HG03457 (cell line): Measurements from ENCODE around the gene IGF1R.
"Not testable (repeated sequence)": the region's sequence is repeated elsewhere in the genome, so short reads cannot be mapped to it uniquely, and the experiment has no call there.

Experiments used
- ATAC-seq: cut with Tn5 transposase; IDR thresholded peaks from one replicate; pipeline ENCODE4 v1.9.1; 2021; ENCODE audit warnings: moderate number of reproducible peaks; ENCODE audit not compliant: unreplicated experiment

IGF1R gene

DNA sequence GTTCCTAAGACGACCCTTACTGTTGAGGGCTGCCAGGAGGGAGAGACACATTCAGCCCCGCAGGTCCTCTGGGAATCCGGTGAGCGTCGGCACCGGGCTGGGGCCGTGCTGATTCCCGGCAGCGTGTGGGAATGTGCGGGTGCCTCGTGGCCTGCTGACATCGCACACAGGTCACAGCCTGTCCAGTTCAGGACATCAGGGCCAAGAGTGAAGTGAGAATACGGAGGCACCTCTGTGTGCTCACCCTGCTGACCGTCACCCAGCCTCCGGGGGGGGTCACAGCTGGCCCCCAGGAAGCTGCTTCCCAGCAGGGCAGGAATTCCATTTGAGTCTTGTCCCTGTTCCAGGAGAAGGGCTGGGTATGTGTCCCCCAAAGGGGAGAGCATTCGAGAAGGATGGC lies 305.6 kb downstream of the IGF1R start:
- ATAC-seq, result no peak

DNA sequence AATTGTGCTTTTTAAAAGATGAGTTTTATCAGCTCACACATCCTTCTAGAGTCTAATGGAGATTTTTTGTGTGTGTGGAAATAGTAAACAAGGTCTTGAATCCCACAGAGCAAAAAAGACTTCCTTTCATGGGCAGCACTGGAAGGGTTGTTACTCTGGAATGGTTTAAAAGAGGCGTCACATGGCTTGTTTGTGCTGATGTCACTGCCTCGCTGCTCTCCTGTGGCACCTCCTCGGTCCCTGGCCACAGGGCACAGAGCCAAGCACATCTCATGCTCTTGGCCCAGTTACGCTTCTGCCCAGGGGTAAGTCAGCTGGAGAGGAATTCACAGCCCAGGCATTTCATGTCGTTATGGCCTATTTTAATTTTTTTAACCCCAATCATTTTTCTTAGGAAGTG lies 306.1 kb downstream of the IGF1R start:
- no peak for ATAC-seq

DNA sequence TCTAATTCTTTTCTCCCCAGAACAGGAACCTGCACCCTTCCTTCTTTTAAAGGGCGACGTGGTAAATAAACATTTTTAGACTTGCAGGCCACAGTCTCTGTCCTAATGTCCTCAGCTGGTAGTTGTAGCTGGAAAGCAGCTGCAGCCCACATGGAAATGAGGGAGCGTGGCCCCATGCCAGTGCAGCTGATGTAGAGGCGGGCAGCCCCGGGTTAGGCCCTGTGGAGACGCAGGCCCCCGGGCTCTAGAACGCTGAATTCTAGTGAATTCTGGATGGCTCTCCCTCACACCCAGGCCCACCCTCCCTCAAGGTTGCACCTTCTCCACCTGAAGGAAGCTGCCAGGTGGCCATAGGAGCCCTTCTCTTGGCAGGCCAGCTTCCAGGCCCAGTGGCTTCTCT lies 307.0 kb downstream of the IGF1R start:
- ATAC-seq, result no peak

DNA sequence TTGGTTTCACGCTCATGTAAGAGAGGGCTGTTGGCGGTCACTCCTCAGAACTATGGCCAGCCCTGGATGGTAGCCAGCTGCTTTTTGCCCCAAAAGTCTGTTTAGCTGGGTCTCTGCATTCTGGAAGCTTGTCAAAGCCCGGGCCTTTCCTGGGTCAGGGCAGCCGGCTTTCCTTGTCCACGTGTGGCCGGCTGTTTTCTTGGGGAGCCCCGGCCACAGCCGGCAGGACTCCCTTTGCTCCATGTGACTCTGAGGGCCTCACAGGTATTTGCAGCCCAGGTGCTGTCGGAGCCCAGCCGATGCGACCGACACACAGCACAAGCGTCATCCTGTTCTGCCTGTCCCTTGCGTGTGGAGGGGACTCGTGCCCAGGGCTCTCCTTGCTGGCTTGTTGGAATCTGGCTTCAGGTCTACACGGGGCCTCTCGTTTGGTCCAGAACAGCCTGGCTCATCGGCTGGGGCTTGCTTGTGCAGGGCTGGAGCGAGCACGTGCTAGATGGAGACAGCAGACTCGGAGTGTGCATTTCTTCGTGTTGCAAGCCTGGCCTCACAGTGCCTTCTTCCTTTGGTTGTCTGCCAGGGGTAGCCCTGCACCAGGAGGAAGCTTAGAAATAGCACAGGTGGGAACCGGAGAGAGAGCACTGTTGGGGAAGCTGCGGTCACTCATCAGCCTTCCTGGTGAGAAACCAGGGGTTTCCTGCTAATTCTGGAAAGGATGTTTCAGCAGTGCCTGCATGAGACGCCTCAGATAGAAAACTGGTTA lies 307.8 kb downstream of the IGF1R start:
- ATAC-seq, result no peak

DNA sequence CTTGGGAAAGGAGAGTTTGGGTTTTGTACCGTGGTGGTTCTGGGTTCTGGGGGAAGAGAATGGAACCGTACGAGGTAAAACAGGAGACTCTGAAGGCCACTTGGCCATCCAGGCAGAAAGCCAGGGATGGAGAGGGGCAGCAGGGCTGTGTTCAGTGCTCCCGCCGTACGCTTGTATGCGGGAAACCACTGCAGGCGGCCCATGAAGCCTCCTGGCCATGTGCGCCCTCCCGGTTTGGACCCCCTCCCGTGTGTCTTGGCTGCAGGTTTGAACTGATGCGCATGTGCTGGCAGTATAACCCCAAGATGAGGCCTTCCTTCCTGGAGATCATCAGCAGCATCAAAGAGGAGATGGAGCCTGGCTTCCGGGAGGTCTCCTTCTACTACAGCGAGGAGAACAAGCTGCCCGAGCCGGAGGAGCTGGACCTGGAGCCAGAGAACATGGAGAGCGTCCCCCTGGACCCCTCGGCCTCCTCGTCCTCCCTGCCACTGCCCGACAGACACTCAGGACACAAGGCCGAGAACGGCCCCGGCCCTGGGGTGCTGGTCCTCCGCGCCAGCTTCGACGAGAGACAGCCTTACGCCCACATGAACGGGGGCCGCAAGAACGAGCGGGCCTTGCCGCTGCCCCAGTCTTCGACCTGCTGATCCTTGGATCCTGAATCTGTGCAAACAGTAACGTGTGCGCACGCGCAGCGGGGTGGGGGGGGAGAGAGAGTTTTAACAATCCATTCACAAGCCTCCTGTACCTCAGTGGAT lies 308.6 kb downstream of the IGF1R start:
- ATAC-seq, result no peak

DNA sequence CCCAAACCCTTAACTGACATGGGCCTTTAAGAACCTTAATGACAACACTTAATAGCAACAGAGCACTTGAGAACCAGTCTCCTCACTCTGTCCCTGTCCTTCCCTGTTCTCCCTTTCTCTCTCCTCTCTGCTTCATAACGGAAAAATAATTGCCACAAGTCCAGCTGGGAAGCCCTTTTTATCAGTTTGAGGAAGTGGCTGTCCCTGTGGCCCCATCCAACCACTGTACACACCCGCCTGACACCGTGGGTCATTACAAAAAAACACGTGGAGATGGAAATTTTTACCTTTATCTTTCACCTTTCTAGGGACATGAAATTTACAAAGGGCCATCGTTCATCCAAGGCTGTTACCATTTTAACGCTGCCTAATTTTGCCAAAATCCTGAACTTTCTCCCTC lies 309.3 kb downstream of the IGF1R start:
- ATAC-seq, result no peak

DNA sequence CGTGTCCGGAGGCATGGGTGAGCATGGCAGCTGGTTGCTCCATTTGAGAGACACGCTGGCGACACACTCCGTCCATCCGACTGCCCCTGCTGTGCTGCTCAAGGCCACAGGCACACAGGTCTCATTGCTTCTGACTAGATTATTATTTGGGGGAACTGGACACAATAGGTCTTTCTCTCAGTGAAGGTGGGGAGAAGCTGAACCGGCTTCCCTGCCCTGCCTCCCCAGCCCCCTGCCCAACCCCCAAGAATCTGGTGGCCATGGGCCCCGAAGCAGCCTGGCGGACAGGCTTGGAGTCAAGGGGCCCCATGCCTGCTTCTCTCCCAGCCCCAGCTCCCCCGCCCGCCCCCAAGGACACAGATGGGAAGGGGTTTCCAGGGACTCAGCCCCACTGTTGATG lies 309.7 kb downstream of the IGF1R start:
- no peak for ATAC-seq

DNA sequence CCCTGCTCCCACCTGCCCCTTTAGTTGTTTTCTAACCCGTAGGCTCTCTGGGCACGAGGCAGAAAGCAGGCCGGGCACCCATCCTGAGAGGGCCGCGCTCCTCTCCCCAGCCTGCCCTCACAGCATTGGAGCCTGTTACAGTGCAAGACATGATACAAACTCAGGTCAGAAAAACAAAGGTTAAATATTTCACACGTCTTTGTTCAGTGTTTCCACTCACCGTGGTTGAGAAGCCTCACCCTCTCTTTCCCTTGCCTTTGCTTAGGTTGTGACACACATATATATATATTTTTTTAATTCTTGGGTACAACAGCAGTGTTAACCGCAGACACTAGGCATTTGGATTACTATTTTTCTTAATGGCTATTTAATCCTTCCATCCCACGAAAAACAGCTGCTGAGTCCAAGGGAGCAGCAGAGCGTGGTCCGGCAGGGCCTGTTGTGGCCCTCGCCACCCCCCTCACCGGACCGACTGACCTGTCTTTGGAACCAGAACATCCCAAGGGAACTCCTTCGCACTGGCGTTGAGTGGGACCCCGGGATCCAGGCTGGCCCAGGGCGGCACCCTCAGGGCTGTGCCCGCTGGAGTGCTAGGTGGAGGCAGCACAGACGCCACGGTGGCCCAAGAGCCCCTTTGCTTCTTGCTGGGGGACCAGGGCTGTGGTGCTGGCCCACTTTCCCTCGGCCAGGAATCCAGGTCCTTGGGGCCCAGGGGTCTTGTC lies 310.7 kb downstream of the IGF1R start:
- ATAC-seq, result no peak

DNA sequence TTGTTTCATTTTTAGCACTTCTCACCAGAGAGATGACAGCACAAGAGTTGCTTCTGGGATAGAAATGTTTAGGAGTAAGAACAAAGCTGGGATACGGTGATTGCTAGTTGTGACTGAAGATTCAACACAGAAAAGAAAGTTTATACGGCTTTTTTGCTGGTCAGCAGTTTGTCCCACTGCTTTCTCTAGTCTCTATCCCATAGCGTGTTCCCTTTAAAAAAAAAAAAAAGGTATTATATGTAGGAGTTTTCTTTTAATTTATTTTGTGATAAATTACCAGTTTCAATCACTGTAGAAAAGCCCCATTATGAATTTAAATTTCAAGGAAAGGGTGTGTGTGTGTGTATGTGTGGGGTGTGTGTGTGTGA lies 311.3 kb downstream of the IGF1R start:
- ATAC-seq, result no peak

DNA sequence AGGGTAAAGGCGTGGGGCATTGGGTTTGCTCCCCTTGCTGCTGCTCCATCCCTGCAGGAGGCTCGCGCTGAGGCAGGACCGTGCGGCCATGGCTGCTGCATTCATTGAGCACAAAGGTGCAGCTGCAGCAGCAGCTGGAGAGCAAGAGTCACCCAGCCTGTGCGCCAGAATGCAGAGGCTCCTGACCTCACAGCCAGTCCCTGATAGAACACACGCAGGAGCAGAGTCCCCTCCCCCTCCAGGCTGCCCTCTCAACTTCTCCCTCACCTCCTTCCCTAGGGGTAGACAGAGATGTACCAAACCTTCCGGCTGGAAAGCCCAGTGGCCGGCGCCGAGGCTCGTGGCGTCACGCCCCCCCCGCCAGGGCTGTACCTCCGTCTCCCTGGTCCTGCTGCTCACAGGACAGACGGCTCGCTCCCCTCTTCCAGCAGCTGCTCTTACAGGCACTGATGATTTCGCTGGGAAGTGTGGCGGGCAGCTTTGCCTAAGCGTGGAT lies 312.3 kb downstream of the IGF1R start:
- no peak for ATAC-seq

DNA sequence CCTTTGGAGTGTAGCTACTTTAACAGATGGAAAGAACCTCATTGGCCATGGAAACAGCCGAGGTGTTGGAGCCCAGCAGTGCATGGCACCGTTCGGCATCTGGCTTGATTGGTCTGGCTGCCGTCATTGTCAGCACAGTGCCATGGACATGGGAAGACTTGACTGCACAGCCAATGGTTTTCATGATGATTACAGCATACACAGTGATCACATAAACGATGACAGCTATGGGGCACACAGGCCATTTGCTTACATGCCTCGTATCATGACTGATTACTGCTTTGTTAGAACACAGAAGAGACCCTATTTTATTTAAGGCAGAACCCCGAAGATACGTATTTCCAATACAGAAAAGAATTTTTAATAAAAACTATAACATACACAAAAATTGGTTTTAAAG lies 315.1 kb downstream of the IGF1R start:
- ATAC-seq, result no peak

DNA sequence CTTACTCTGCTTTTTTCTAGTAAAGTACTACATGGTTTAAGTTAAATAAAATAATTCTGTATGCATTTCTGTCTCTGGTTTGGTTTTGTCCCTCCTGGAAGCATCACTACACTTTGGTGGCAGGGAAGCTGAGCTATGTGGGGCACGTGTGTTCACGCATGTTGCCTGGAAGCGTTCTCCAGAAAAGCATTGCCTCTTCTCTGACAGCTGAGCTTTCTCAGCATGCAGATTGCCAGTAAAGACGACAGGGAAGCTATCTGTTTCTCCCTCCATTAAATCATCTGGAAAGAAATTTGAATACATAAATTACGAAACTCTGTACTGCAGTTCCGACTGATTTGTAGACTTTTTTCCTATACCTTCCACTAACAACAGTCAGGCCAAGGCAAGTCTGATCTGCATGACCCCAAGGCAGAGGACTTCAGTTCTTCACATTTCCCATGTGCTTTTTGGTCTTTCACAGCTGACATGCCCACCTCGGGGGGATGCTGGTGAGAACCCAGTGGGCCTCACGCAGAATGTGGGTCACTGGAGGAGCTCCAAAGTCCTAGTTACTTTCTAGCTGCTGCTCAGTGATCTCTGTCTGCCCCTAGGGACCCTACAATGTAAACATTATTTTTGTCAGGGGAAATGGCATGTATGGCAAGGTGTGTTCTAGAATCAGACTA lies 316.3 kb downstream of the IGF1R start:
- no peak for ATAC-seq

DNA sequence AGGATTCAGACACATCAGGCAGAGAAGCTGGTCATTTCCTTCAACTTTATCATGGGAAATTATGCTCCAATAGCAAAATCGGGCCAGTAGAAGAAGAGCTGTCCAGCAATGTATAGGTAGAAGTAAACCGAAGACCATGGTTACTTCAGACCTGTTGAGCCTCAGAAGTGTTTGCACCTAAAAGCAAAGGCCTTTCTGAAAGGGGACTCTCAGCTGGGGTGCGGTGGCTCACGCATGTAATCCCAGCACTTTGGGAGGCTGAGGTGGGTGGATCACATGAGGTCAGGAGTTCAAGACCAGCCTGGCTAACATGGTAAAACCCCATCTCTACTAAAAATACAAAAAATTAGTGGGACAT lies 316.8 kb downstream of the IGF1R start:
- not testable (repeated sequence) for ATAC-seq

DNA sequence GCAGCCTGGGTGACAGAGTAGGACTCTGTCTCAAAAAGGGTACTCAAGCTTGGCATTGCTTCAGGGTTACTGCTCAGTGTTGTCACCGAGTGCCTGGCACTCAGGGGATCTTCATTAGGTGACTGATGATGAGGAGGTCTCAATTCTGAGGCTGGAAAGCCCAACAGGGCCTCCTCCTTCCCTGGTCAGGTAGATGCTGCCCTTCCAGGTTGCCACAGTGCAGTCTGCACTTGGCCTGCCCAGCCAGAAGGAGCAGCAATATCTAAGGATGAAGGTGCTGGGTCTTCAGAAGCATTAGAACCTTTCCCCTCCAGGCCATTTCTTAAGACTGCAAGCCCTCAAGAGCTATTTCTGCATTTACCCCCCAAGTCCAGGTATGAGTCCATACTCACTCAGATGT lies 317.3 kb downstream of the IGF1R start:
- ATAC-seq, result no peak

DNA sequence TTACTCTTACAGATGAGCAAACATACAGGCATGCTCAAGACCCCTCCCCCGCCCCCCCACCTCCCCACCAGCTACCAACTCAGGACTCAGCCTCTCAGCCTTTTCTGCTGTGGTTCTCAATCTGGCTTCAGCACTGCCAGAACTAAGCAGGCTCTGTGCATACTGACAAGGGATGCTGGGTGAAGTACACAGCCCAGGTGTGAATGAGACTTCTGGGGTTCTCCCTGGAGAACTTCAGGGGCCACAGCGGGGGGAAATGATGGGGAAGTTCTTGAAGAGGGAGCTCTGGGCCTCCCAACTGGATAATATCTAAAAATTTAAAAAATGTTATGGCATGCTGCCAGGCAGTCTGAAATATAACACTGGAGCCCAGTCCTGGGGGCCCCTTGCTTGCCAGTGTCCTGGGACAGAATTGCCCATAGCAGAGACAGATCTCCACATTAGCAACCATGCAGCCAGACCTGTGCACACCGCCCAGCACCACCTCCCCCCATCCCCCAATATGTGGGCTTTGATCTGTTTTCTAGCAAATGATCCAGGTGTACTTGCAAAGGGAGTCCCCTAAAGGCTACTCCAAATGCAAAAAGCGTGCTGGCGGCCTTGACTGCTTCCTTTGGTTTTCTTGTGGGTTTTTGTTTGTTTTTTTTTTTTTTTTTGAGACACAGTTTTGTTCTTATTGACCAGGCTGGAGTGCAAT lies 317.9 kb downstream of the IGF1R start:
- ATAC-seq, result no peak

DNA sequence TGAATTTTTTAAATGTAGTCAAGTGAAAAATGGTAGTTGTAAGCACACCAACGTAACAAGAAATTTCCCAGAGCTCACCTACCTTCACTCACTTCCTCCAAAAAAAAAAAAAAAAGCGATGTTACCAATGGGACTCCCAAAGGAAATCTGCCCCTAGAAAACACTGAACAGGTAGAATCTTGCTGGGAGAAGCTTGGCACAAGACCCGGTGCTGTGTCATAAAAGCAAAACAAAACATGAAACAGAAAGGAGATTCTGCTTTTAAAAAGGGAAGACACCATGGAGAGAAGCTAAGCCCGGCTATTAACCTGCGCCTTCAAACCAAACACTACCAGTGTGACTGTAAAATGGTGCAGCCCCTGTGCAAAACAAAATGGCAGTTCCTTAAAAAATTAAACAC lies 318.8 kb downstream of the IGF1R start:
- no peak for ATAC-seq

DNA sequence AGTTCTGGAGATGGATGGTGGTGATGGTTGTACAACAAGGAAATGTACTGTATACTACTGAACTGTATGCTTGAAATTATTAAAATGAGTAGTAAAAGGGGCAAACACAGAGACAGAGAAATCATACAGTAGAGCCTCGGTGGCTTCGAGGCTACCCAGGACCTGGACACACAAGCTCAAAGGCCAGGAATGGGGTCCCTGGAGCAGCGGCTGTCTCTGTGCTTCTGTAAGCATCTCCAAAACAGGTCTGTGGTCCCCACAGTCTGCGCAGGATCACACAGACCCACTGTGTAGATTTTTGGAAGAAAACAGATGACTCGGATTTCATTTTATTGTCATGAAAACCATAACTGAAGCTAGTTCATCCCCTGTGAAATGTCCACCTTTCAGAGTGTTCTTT lies 319.6 kb downstream of the IGF1R start:
- ATAC-seq, result no peak

DNA sequence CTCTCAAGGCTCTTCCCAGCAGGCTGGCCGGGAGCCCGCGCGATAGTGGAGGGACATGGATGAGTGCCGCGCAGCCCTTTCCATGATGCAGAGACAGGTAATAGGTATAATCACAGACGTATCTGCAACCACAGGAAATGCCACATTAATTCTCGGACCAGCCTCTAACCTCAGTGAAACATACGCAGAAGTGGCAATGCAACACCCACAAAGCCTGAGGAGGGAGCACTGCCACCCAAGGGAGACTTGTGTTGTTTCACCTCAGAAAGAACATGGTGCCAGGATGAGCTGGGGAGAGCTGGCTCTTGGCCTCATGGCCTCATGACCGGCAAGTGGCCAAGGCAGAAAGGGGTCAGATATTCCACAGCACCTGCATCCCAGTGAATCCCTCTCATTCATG lies 320.2 kb downstream of the IGF1R start:
- ATAC-seq, result no peak

DNA sequence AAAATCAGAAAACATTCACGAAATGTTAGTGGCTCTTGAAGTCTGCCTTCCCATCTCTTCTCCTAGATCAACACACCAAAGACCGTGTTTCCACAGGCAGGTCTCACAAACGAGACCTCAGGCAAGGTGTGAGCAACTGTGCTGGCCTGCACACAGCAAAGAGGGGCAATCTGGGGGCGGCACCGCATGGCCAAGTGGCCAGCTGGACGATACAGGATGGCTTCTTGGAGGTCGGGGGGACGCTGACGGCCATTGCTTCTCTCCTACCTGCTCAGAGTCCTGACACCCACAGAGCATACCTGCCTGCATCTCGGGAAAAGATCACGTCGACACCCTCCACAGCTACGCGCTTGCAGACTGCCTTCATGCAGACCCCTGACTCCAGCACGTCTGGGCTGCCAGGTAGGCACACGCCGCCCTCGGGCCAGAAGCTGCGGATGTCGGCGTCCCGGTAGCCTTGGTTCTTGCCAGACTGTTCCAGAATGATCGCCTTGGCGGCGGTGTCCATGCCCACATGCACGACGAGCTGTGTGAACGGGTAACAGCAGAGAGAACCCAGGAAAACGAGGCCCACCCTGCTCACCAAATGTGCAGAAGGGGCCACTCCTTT lies 320.9 kb downstream of the IGF1R start:
- ATAC-seq, result no peak

DNA sequence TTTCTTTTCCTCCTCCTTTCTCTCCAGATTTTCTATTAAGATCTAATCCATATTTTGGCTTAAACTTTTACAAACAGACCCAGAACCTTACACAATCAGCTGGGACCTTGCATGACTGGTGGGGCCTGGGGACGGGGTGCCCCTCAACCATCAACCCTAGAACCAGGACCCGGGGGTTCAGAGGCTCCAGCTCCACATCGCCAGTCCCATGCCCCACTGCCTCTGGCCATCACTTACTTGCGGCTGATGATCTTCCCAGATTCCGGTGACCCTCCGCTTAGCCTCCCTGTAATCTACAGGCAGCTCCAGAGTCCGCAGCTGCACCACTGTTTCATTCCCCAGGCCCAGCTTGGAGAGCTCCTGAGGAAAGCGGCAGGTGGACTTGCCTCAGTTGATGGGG lies 322.5 kb downstream of the IGF1R start:
- ATAC-seq, result no peak
